Stimulated activated CD4-positive, alpha-beta T cell treated with anti-CD3 and anti-CD28 coated beads, Interleukin-15, amount 100 ng/mL, for 24 hours (primary cell): Measurements from ENCODE around the gene SIPA1L2.
"Not testable (repeated sequence)": the region's sequence is repeated elsewhere in the genome, so short reads cannot be mapped to it uniquely, and the experiment has no call there.

ENCODE experiments used
- DNase-seq: peaks from one replicate; pipeline ENCODE4 v3.0.0-alpha.2; 2020

Gene SIPA1L2

GRCh38 chr1:232614811-232615210 is 15.1 kb downstream of the SIPA1L2 start:
- DNase-seq: no peak

GRCh38 chr1:232613752-232614381 is 16.1 kb downstream of the SIPA1L2 start:
- DNase-seq: no peak

- not testable (repeated sequence) for DNase-seq
These were observed 17.1 kb downstream of the SIPA1L2 start for GRCh38 chr1:232612836-232613235.

GRCh38 chr1:232611834-232612233 is 18.1 kb downstream of the SIPA1L2 start:
- no peak for DNase-seq

- not testable (repeated sequence) for DNase-seq
These were observed 18.8 kb downstream of the SIPA1L2 start for GRCh38 chr1:232610902-232611745.

GRCh38 chr1:232610192-232610901 is 19.6 kb downstream of the SIPA1L2 start:
- no peak for DNase-seq

- no peak for DNase-seq
These were observed 21.5 kb downstream of the SIPA1L2 start for GRCh38 chr1:232608427-232608826.

- no peak for DNase-seq
These were observed 27.3 kb downstream of the SIPA1L2 start for GRCh38 chr1:232602622-232603021.

GRCh38 chr1:232600424-232601258 is 29.3 kb downstream of the SIPA1L2 start:
- DNase-seq: no peak

GRCh38 chr1:232599178-232600041 is 30.5 kb downstream of the SIPA1L2 start:
- DNase-seq: no peak

GRCh38 chr1:232598837-232599177 is 31.1 kb downstream of the SIPA1L2 start:
- DNase-seq: no peak

- DNase-seq: no peak
These were observed 31.8 kb downstream of the SIPA1L2 start for GRCh38 chr1:232598133-232598532.

GRCh38 chr1:232597721-232598120 is 32.2 kb downstream of the SIPA1L2 start:
- no peak for DNase-seq

- DNase-seq: no peak
These were observed 33.1 kb downstream of the SIPA1L2 start for GRCh38 chr1:232596666-232597303.

- DNase-seq: no peak
These were observed 34.9 kb downstream of the SIPA1L2 start for GRCh38 chr1:232594768-232595698.

- no peak for DNase-seq
These were observed 36.0 kb downstream of the SIPA1L2 start for GRCh38 chr1:232593717-232594502.

- no peak for DNase-seq
These were observed 38.6 kb downstream of the SIPA1L2 start for GRCh38 chr1:232591344-232591743.

GRCh38 chr1:232590744-232591082 is 39.2 kb downstream of the SIPA1L2 start:
- DNase-seq: no peak
